GM19240 (cell line): ENCODE results near the gene SYNPR.

Source experiments
- DNase-seq: peaks from one replicate; pipeline ENCODE4 v3.0.0; 2011; ENCODE audit warnings: low spot score; ENCODE audit not compliant: insufficient read length

Gene SYNPR

GRCh38 chr3:63384382-63384781 lies 106.3 kb downstream of the SYNPR start:
- DNase-seq = no peak

- DNase-seq = no peak
Observed at GRCh38 chr3:63385629-63386028, 107.5 kb downstream of the SYNPR start.

- DNase-seq = no peak
Observed at GRCh38 chr3:63386568-63386967, 108.5 kb downstream of the SYNPR start.

DNA sequence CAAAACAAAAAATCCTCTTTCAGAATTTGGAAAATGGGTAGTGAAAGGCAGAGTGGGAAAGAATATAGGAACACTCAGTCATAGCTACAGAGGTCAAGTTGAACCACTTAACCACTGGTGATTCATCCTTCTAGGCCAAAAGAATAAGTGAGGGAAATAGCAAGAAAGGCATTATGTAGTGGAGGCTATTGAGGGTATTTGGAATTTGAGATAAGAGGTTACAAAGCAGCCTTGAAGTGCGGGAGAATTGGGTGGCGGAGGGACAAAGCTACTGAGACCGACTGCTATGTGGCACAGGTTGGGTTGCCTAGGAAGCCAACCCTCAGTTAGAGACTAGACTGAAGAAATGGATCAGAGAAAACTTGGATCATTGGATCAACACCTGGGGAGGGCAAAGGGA lies 109.5 kb downstream of the SYNPR start:
- DNase-seq = no peak

- no peak for DNase-seq
Observed at GRCh38 chr3:63390710-63391230, 112.7 kb downstream of the SYNPR start.

- DNase-seq = no peak
Observed at GRCh38 chr3:63395960-63396359, 117.9 kb downstream of the SYNPR start.

- DNase-seq = no peak
Observed at GRCh38 chr3:63400246-63400860, 122.2 kb downstream of the SYNPR start.

DNA sequence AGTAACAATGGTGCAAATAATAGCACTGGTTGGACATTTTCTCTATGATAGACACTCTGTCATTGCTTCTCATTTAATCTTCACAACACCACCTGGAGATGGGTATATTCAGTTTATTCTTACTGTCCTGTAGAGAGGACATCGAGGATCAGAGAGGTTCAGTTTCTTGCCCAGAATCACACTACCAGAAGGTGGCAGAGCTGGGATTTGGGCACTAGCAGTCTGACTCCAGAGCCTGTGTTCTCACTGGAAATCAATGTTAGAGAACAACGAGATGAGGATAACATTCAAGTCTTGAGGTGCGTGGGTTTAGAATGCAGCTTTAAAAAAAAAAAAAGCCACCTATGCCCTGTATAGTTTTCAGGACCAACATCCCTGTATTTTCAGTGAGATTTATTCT lies 127.8 kb downstream of the SYNPR start:
- no peak for DNase-seq

DNA sequence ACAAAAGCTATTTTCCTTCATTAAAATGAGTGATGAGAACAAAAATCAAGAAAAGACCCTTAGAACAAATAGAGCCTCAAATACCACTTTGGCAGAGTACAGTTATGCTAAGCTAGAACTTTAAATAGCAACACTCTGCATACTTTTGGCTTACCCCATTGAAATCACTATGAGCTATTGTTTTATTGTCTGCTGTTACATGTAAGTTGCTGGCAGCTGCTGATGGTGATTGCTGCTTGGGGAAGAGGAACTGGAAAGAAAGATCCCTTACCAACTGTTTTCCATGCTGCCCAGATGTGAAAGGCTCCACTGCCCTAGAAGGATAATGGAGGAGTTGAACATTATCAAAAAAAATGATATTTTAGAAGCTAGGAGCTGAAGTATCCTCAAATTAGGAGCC lies 135.4 kb downstream of the SYNPR start:
- no peak for DNase-seq

DNA sequence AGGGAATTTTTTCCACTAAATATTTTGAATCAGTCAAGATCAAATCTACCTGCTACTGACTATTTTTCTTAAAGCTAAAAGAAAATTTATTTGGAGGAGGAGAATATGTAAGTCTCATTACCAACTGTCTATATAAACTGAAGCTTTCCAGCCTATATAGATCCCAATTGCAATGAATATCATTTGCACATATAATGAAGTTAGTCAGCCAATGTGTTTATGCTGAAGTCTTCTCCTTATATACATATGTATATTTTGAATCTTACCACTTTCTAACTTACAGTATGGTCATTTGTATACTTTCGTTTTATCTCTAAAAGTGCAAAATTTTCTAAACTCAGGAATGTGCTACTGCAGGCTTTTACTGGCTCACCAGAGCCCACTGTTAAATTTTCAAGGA lies 136.5 kb downstream of the SYNPR start:
- DNase-seq = no peak

GRCh38 chr3:63429905-63430304 lies 151.8 kb downstream of the SYNPR start:
- no peak for DNase-seq

GRCh38 chr3:63430875-63431274 lies 152.8 kb downstream of the SYNPR start:
- no peak for DNase-seq

- DNase-seq = no peak
Observed at GRCh38 chr3:63437858-63438257, 159.8 kb downstream of the SYNPR start.

GRCh38 chr3:63438826-63439371 lies 160.8 kb downstream of the SYNPR start:
- DNase-seq = no peak

DNA sequence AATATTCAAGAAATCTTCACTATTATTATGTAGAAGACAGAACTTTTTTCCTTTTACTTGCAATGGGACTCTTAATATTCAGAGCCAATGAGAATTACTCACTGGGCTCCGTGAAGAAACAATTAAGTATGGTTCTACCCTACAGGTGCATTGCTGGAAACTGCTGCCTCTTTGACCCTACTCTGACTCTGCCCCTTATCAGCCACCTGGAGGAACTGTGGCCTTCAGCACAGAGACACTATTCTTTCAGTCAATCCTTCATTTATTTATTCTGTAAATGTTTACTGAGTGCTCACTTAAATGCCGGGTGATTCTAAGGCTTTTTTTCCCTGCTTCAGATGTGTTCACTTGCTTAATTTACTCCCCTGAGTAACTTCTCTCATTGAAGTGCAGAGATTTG lies 163.2 kb downstream of the SYNPR start:
- no peak for DNase-seq

- DNase-seq = no peak
Observed at GRCh38 chr3:63442918-63443317, 164.8 kb downstream of the SYNPR start.

GRCh38 chr3:63450023-63450422 lies 171.9 kb downstream of the SYNPR start:
- DNase-seq = no peak

- no peak for DNase-seq
Observed at GRCh38 chr3:63450634-63451363, 172.7 kb downstream of the SYNPR start.

DNA sequence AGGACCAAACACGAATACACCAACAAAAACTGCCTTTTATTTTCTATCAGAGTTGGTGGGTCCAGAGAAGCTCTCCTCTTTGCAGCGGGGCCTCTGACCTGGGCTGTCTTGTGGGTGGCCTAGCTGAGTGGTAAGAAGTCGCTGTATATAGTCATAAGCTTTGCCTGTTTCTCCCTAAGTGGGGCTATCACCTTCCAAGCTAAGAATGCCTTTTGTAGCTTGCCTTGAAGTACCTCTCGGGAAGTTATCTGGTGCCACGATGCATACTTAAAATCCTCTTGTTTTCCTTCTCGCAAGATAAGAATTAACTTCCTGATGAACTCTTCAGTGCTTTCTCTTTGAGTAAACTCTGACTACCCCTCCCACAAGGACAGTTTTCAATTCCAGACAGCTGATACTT lies 178.8 kb downstream of the SYNPR start:
- no peak for DNase-seq

- DNase-seq = no peak
Observed at GRCh38 chr3:63458405-63458804, 180.3 kb downstream of the SYNPR start.

GRCh38 chr3:63462732-63463131 lies 184.6 kb downstream of the SYNPR start:
- no peak for DNase-seq

- no peak for DNase-seq
Observed at GRCh38 chr3:63467392-63467791, 189.3 kb downstream of the SYNPR start.

GRCh38 chr3:63470745-63471144 lies 192.6 kb downstream of the SYNPR start:
- no peak for DNase-seq
